ENCODE measurements around the gene CELSR3.
A peak's percentile ranks its signal among the peaks of the same experiment; 100 is the strongest.

The CELSR3 gene

GRCh38 chr3:48687220-48687678, 24.6 kb upstream of the CELSR3 start:
- no peak for DNase-seq

- no peak for DNase-seq
Observed at GRCh38 chr3:48686538-48687219, 24.0 kb upstream of the CELSR3 start.

- peak; percentile 77 for DNase-seq
Observed at GRCh38 chr3:48685603-48686511, 23.2 kb upstream of the CELSR3 start, which contains the start of gene NCKIPSD. Gene NCKIPSD (minus strand): TSS chr3:48685915. CDS start chr3:48685807, 108 bp downstream.

- no peak for DNase-seq
Observed at GRCh38 chr3:48685293-48685602, 22.6 kb upstream of the CELSR3 start.

GRCh38 chr3:48684480-48685143, 21.9 kb upstream of the CELSR3 start:
- DNase-seq: no peak

- no peak for DNase-seq
Observed at GRCh38 chr3:48684054-48684349, 21.3 kb upstream of the CELSR3 start.

- no peak for DNase-seq
Observed at GRCh38 chr3:48682786-48683185, 20.1 kb upstream of the CELSR3 start.

GRCh38 chr3:48681974-48682610, 19.4 kb upstream of the CELSR3 start:
- DNase-seq: no peak

- DNase-seq: no peak
Observed at GRCh38 chr3:48681541-48681880, 18.8 kb upstream of the CELSR3 start.

GRCh38 chr3:48680811-48681540, 18.3 kb upstream of the CELSR3 start:
- DNase-seq: no peak

- DNase-seq: no peak
Observed at GRCh38 chr3:48679411-48680391, 17.0 kb upstream of the CELSR3 start.

- no peak for DNase-seq
Observed at GRCh38 chr3:48678566-48679380, 16.1 kb upstream of the CELSR3 start.

- no peak for DNase-seq
Observed at GRCh38 chr3:48678056-48678455, 15.4 kb upstream of the CELSR3 start.

- DNase-seq: no peak
Observed at GRCh38 chr3:48674505-48674904, 11.8 kb upstream of the CELSR3 start.

- DNase-seq: no peak
Observed at GRCh38 chr3:48672522-48672921, 9.8 kb upstream of the CELSR3 start.

- no peak for DNase-seq
Observed at GRCh38 chr3:48664929-48665328, 2.2 kb upstream of the CELSR3 start.

- DNase-seq: no peak
Observed at GRCh38 chr3:48664313-48664644, 1.6 kb upstream of the CELSR3 start.

- peak; percentile 96 for DNase-seq
Observed at GRCh38 chr3:48663489-48664312, 1.0 kb upstream of the CELSR3 start.

- no peak for DNase-seq
Observed at GRCh38 chr3:48662145-48662752, 437 bp downstream of the CELSR3 start.
